Endothelial cell of umbilical vein (primary cell): ENCODE data around the gene CCND1. TPM values are rescaled to one million over a fixed set of nuclear protein-coding genes. Genes with fewer than 3 reads are reported as not detected.

ENCODE experiments used
- BruUV-seq: library from RNA; stranded (reverse); fragments of 400-500 nt; replicated peaks from 2 replicates; lab custom pipeline; 2021; lab: Mats Ljungman, UMichigan
- CTCF ChIA-PET: fragments of 300-600, 350-600 bp; sonication (Branson Sonifier 250); formaldehyde crosslinking; loops from one replicate; lab custom pipeline; 2021; ENCODE audit warnings: antibody characterized with exemption, inconsistent platforms; lab: Charles Lee
- POLR2A ChIA-PET: fragments of 300-600, 350-600 bp; sonication (Branson Sonifier 250); formaldehyde crosslinking; loops from one replicate; lab custom pipeline; 2021; ENCODE audit warnings: antibody characterized with exemption, inconsistent platforms; lab: Charles Lee
- DNase-seq: peaks from one replicate; pipeline ENCODE4 v3.0.0-alpha.2; 2011; ENCODE audit warnings: low read depth, low spot score
- FAIRE-seq: peaks from 2 replicates; lab custom pipeline; 2011; peaks lifted over from hg19 to GRCh38; lab: Jason Lieb, UNC
- H2AFZ ChIP-seq: 2 replicates; pipeline ENCODE4 v1.6.0; 2012; ENCODE audit warnings: low read depth, low read length, control low read depth, inconsistent platforms
- H3K27ac ChIP-seq: 2 replicates; pipeline ENCODE4 v1.5.1; 2011; ENCODE audit warnings: low read depth, mild to moderate bottlenecking, control low read depth, low read length, moderate library complexity; ENCODE audit not compliant: insufficient read depth
- H3K27me3 ChIP-seq, 2 experiments: 2 replicates each; pipeline versions ENCODE4 v1.6.0 to v1.6.1; 2011; ENCODE audit warnings: low read length in 2 of 2, mixed read lengths in 1 of 2; ENCODE audit not compliant: control insufficient read depth in 2 of 2, insufficient read depth in 2 of 2
- H3K36me3 ChIP-seq, 2 experiments: 2 replicates in 1 of 2; 3 replicates in 1 of 2; pipeline ENCODE4 v1.5.1; 2011; ENCODE audit warnings: low read length in 2 of 2, mild to moderate bottlenecking in 1 of 2, moderate library complexity in 1 of 2; ENCODE audit not compliant: control insufficient read depth in 2 of 2, insufficient read depth in 2 of 2; ENCODE audit errors: extremely low read depth in 1 of 2
- H3K4me1 ChIP-seq: 3 replicates; pipeline ENCODE4 v1.5.1; 2011; ENCODE audit warnings: mild to moderate bottlenecking, low read length; ENCODE audit not compliant: control insufficient read depth, insufficient read depth; ENCODE audit errors: extremely low read depth
- H3K4me2 ChIP-seq: 2 replicates; pipeline ENCODE4 v1.6.1; 2011; ENCODE audit warnings: low read length, control low read depth, mixed read lengths; ENCODE audit not compliant: insufficient read depth
- H3K4me3 ChIP-seq, 3 experiments: fragments of 200-600 bp in 1 of 3; sonication (generic), shearing (Covaris generic) in 1 of 3; replicated peaks in 1 of 3; 2 replicates each; pipeline ENCODE4 v1.5.1; 2011 to 2016; ENCODE audit warnings: control low read depth in 3 of 3, low read length in 3 of 3, mild to moderate bottlenecking in 2 of 3, inconsistent platforms in 1 of 3, low read depth in 1 of 3, moderate library complexity in 1 of 3; ENCODE audit not compliant: insufficient read depth in 1 of 3
- H3K79me2 ChIP-seq: 2 replicates; pipeline ENCODE4 v1.6.0; 2012; ENCODE audit warnings: low read length, inconsistent platforms; ENCODE audit not compliant: control insufficient read depth, insufficient read depth
- H3K9ac ChIP-seq: replicated peaks from 2 replicates; pipeline ENCODE3; 2011; ENCODE audit warnings: low read length, control low read depth; ENCODE audit not compliant: insufficient read depth; ENCODE audit errors: extremely low read depth
- H3K9me1 ChIP-seq: replicated peaks from 3 replicates; pipeline ENCODE4 v1.6.0; 2011; ENCODE audit warnings: mild to moderate bottlenecking, low read length; ENCODE audit not compliant: control insufficient read depth, insufficient read depth; ENCODE audit errors: extremely low read depth
- H3K9me3 ChIP-seq: replicated peaks from 2 replicates; pipeline ENCODE4 v1.5.1; 2012; ENCODE audit warnings: low read length, inconsistent platforms; ENCODE audit not compliant: control insufficient read depth, insufficient read depth
- H4K20me1 ChIP-seq: replicated peaks from 2 replicates; pipeline ENCODE3; 2011; ENCODE audit warnings: mild to moderate bottlenecking, low read length; ENCODE audit not compliant: control insufficient read depth, insufficient read depth; ENCODE audit errors: extremely low read depth
- CTCF ChIP-seq, 2 donors: IDR thresholded peaks; 1 replicate in 1 of 2; 2 replicates in 1 of 2; pipeline ENCODE4 v1.5.1; 2011; ENCODE audit warnings: low read length in 2 of 2, mild to moderate bottlenecking in 2 of 2, moderate library complexity in 2 of 2, control low read depth in 1 of 2, inconsistent platforms in 1 of 2, low read depth in 1 of 2; ENCODE audit not compliant: insufficient read depth in 1 of 2; ENCODE audit errors: extremely low read depth in 1 of 2
- EZH2 ChIP-seq: IDR thresholded peaks from 2 replicates; pipeline ENCODE4 v1.6.1; 2012; ENCODE audit warnings: borderline replicate concordance, low read depth, mild to moderate bottlenecking, moderate library complexity, low read length, inconsistent platforms; ENCODE audit not compliant: severe bottlenecking
- FOS ChIP-seq: IDR thresholded peaks from 2 replicates; pipeline ENCODE4 v1.6.1; 2011; ENCODE audit warnings: mild to moderate bottlenecking, low read length, moderate library complexity, borderline replicate concordance; ENCODE audit not compliant: insufficient read depth
- GATA2 ChIP-seq: IDR thresholded peaks from 2 replicates; pipeline ENCODE4 v1.7.0; 2011; ENCODE audit warnings: low read depth, mild to moderate bottlenecking, moderate library complexity, mixed read lengths, low read length; ENCODE audit not compliant: insufficient read length, insufficient read depth
- JUN ChIP-seq: IDR thresholded peaks from 2 replicates; pipeline ENCODE4 v1.6.1; 2011; ENCODE audit warnings: borderline replicate concordance, low read depth; ENCODE audit not compliant: insufficient read length, insufficient read depth
- MAX ChIP-seq: IDR thresholded peaks from 2 replicates; pipeline ENCODE4 v1.6.1; 2011; ENCODE audit not compliant: insufficient read depth, insufficient read length
- MYC ChIP-seq: IDR thresholded peaks from one replicate; pipeline ENCODE4 v1.6.1; 2011; ENCODE audit warnings: mild to moderate bottlenecking, low read depth, low read length
- POLR2A ChIP-seq: IDR thresholded peaks from 2 replicates; pipeline ENCODE4 v1.6.1; 2012; ENCODE audit warnings: low read depth, mild to moderate bottlenecking, control low read depth, low read length
- POLR2AphosphoS5 ChIP-seq: IDR thresholded peaks from 2 replicates; pipeline ENCODE4 v1.6.1; 2012; ENCODE audit warnings: low read depth, mild to moderate bottlenecking, control low read depth, low read length, moderate library complexity; ENCODE audit not compliant: insufficient read depth
- dilution Hi-C: fragments of 300-500 bp; cut with MboI; formaldehyde crosslinking; loops from one replicate; pipeline ENCODE4 v1.15.0; 2019; ENCODE audit warnings: low sequenced_read_pairs; ENCODE audit not compliant: extremely low pct_ligation_motif_present
- intact Hi-C: fragments of 100-400 bp; cut with micrococcal nuclease; formaldehyde crosslinking; loops from one replicate; pipeline ENCODE4 v1.10.0; 2022
- polyA plus RNA-seq, 4 experiments: library from polyadenylated mRNA; depleted of rRNA in 3 of 4; stranded (reverse) in 3 of 4; unstranded in 1 of 4; fragments of >200 nt; gene quantifications; 2 replicates each; pipeline versions ENCODE4 v1.2.1 to v1.2.3, GENCODE V29; 2011 to 2012; ENCODE audit warnings: missing spikeins in 1 of 4
- total RNA-seq: library from RNA; stranded (reverse); gene quantifications from 2 replicates; pipeline ENCODE4 v1.2.3, GENCODE V29; 2021

CCND1 gene
- total and polyA plus RNA-seq, 2 donors (not counting 3 experiments of a cell fraction or from before 2014, with no cell fraction given): 98.7 to 370 TPM

- Histone ChIP-seq H3K4me3 (no peak overlapping the region), H3K9me3 (no peaks in the 10 kb centered on the region), H3K79me2 (no peaks in the 10 kb centered on the region), H3K9me1 (no peaks in the 10 kb centered on the region), H4K20me1 (no peaks in the 10 kb centered on the region), H3K9ac (no peak overlapping the region), H3K4me1 (no peaks in the 10 kb centered on the region), H3K27ac (no peak overlapping the region), H3K36me3 (no peaks in the 10 kb centered on the region), H3K4me2 (no peak overlapping the region), H3K27me3 (no peaks in the 10 kb centered on the region), H2AFZ (no peak overlapping the region)
- ChIA-PET POLR2A (no interaction called here), CTCF (interaction anchor here (1.1 to 3.7 kb wide), 6 partner anchors 116 to 579 kb away, joined by 3 to 23 read pairs (median 8); no protein-coding TSS in a partner anchor)
- DNase-seq (no peak), FAIRE-seq (no peak)
- no TSS peak for BruUV-seq
- intact Hi-C loops: loop anchor here (5.0 kb wide), 1 partner anchor 512 kb away; no protein-coding TSS in a partner anchor
- dilution Hi-C loops: no loop called here
- TF ChIP-seq CTCF (IDR thresholded peaks at IDR 0.05; ENCODE audit: extremely low read depth in 1 of 2, insufficient read depth in 1 of 2, low read depth in 1 of 2, low read length in 2 of 2) (no peak), POLR2AphosphoS5 (no peak), GATA2 (no peak), POLR2A (no peak), EZH2 (no peak), MYC (no peak), FOS (no peak), MAX (no peak), JUN (no peak)
These were observed 44.4 kb downstream of the CCND1 start for GRCh38 chr11:69685348-69685747.
